IPS DF 6.9 (cell line): ENCODE data around the gene ZSCAN20.

Source experiments
- DNase-seq: peaks from one replicate; pipeline ENCODE4 v3.0.0-alpha.2; 2013; ENCODE audit warnings: low read depth, low spot score
- H3K27ac ChIP-seq: one replicate; pipeline ENCODE4 v1.5.1; 2013; ENCODE audit warnings: low read length, control low read depth
- H3K27me3 ChIP-seq: 2 replicates; pipeline ENCODE4 v1.6.1; 2013; ENCODE audit warnings: mild to moderate bottlenecking, low read length; ENCODE audit not compliant: control insufficient read depth, insufficient read depth
- H3K36me3 ChIP-seq: 2 replicates; pipeline ENCODE4 v1.6.1; 2013; ENCODE audit warnings: low read length; ENCODE audit not compliant: control insufficient read depth, insufficient read depth
- H3K4me1 ChIP-seq: 2 replicates; pipeline ENCODE4 v1.6.1; 2013; ENCODE audit warnings: low read length; ENCODE audit not compliant: control insufficient read depth, insufficient read depth
- H3K4me3 ChIP-seq: 2 replicates; pipeline ENCODE4 v1.5.1; 2013; ENCODE audit warnings: mild to moderate bottlenecking, low read length
- H3K9me3 ChIP-seq: 2 replicates; pipeline ENCODE4 v1.6.1; 2013; ENCODE audit warnings: low read length, inconsistent platforms; ENCODE audit not compliant: control insufficient read depth, insufficient read depth
- WGBS: extraction: QIAGEN DNeasy Blood & Tissue Kit; methylation state at CpG from one replicate; pipeline ENCODE4 v1.1.7; 2013; ENCODE audit warnings: mixed read lengths, missing lambda C conversion rate; ENCODE audit not compliant: insufficient read length, insufficient coverage; 5-methylcytosine and 5-hydroxymethylcytosine counted together

The ZSCAN20 gene

GRCh38 chr1:33472269-33472980 lies at the start of gene ZSCAN20:
TSS of gene ZSCAN20 (plus strand) at chr1:33472645. CDS start at chr1:33479289, 6,644 bp downstream.
- Histone ChIP-seq H3K27ac (no peak within 1 kb of the TSS), H3K36me3 (no peaks in the 10 kb centered on the region), H3K9me3 (no peaks in the 10 kb centered on the region), H3K27me3 (no peaks in the 10 kb centered on the region), H3K4me3 (peak within 1 kb of the TSS; percentile 82; the same call in 1 of the 2 replicates), H3K4me1 (peaks cover 3% of the 10 kb centered on the region; the same call in 1 of the 2 replicates)
- peak; percentile 88 for DNase-seq
- no CpG with 5 or more reads among the region's 38 CpGs for WGBS

DNA sequence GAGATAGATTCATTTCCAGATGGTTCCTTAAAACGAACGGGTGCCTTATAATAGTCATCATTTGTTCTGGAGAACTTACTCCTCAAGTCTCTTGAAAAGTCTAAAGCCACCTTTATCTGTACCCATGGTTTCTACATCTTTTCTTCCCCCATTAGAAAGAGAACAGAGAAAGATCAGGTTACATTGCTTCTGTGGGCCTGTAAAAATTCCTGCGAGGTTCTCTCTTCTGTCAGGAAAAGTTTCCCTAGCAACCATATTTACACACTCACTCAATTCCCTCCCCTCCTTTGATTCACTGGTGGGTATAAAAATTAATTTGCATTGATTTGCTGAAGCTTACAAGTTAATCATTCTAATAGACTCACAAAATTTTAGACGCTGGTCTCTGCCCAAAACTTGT lies 48.2 kb upstream of the ZSCAN20 start:
- H3K4me1 ChIP-seq = peaks cover 4% of the 10 kb centered on the region; the same call in 1 of the 2 replicates
- H3K9me3 ChIP-seq = no peaks in the 10 kb centered on the region
- no CpG with 5 or more reads among the region's 4 CpGs for WGBS
- H3K27ac ChIP-seq = no peak overlapping the region
- no peaks in the 10 kb centered on the region for H3K27me3 ChIP-seq
- DNase-seq = no peak
- H3K36me3 ChIP-seq = no peaks in the 10 kb centered on the region
- H3K4me3 ChIP-seq = no peak overlapping the region

- Histone ChIP-seq H3K27ac (no peak overlapping the region), H3K27me3 (no peaks in the 10 kb centered on the region; the same call in 1 of the 2 replicates), H3K36me3 (no peaks in the 10 kb centered on the region), H3K9me3 (no peaks in the 10 kb centered on the region), H3K4me3 (no peak overlapping the region), H3K4me1 (peaks cover 4% of the 10 kb centered on the region; the same call in 1 of the 2 replicates)
- no CpG with 5 or more reads among the region's 2 CpGs for WGBS
- no peak for DNase-seq
These were observed 47.8 kb upstream of the ZSCAN20 start for GRCh38 chr1:33424610-33425009.

DNA sequence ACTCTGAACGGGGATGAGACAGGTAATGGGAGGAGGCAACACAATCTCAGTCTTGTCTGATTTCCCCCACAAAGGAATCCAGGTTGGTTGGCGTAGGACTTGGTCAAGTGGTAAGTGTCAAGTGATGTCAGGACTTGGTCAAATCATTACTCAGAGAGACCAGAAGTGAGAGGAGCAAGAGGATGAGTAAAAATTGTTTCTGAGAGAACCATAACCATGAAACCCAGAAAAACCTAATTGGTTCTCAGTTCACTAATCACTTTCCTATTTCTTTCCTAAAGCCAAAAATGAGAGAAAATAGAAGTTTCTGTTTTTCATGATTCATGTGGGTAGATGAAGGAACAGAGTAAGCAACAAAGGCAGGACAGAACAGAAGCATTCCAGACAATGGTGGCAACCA lies 46.5 kb upstream of the ZSCAN20 start:
- Histone ChIP-seq H3K36me3 (no peaks in the 10 kb centered on the region), H3K4me1 (peaks cover 4% of the 10 kb centered on the region; the same call in 1 of the 2 replicates), H3K27ac (no peak overlapping the region), H3K4me3 (no peak overlapping the region), H3K27me3 (peaks cover 2% of the 10 kb centered on the region; the same call in 1 of the 2 replicates), H3K9me3 (no peaks in the 10 kb centered on the region)
- DNase-seq = no peak
- WGBS = no CpG with 5 or more reads among the region's 2 CpGs

GRCh38 chr1:33426916-33427315 lies 45.5 kb upstream of the ZSCAN20 start:
- WGBS = no CpG with 5 or more reads among the region's 3 CpGs
- DNase-seq = no peak
- H3K27me3 ChIP-seq = peaks cover 2% of the 10 kb centered on the region; the same call in 1 of the 2 replicates
- no peaks in the 10 kb centered on the region for H3K36me3 ChIP-seq
- H3K9me3 ChIP-seq = no peaks in the 10 kb centered on the region
- H3K27ac ChIP-seq = no peak overlapping the region
- no peak overlapping the region for H3K4me3 ChIP-seq
- H3K4me1 ChIP-seq = peaks cover 4% of the 10 kb centered on the region; the same call in 1 of the 2 replicates

- H3K4me1 ChIP-seq = peaks cover 4% of the 10 kb centered on the region; the same call in 1 of the 2 replicates
- no peak overlapping the region for H3K27ac ChIP-seq
- no peak overlapping the region for H3K4me3 ChIP-seq
- H3K9me3 ChIP-seq = no peaks in the 10 kb centered on the region
- peaks cover 2% of the 10 kb centered on the region; the same call in 1 of the 2 replicates for H3K27me3 ChIP-seq
- DNase-seq = no peak
- WGBS = no CpG with 5 or more reads among the region's 2 CpGs
- no peaks in the 10 kb centered on the region for H3K36me3 ChIP-seq
These were observed 43.8 kb upstream of the ZSCAN20 start for GRCh38 chr1:33428661-33429060.

GRCh38 chr1:33429332-33429731 lies 43.1 kb upstream of the ZSCAN20 start:
- Histone ChIP-seq H3K4me1 (peaks cover 4% of the 10 kb centered on the region; the same call in 1 of the 2 replicates), H3K36me3 (no peaks in the 10 kb centered on the region), H3K27ac (no peak overlapping the region), H3K4me3 (no peak overlapping the region), H3K9me3 (no peaks in the 10 kb centered on the region), H3K27me3 (peaks cover 2% of the 10 kb centered on the region; the same call in 1 of the 2 replicates)
- no peak for DNase-seq
- WGBS = no CpG with 5 or more reads among the region's 2 CpGs

DNA sequence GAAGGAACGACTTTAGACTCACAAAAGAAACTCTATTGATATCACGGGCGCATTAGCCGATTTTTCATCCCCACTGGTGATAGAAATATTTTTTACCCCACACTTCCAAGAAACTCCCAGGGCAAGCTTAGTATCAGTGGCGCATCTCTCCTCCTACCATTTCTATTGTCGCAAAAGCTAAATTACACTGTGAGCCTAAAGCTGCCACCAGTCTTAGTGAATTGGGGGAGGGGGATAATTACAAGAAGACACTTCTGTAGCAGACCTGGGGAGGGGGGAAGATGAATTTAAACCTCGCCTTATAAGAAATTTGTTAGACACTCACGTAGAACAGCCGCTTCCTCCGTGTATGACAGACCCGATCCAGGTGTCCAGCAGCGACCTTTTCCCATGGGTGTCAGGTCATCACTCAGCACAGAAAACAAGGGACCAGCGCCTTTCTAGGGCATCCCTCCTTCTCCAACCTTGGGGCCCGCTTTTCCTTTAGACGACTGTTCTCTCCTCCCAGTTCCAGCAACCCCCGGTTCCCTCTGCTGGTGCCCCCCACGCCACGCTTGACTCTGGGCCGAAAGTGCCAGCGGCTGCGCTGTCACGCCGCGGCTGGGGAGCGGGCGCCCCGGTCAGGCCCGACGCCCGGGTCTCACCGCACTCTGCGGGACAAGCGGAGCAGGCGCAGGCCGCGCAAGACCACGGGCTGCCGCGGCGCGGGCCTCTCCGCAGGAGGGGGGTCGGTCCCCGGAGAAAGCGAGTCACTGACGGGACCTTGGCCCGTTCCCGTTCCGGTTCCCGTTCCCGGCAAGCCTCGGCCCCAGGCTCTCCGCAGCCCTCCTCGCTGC lies 42.4 kb upstream of the ZSCAN20 start:
- Histone ChIP-seq H3K27ac (no peak overlapping the region), H3K4me1 (peaks cover 4% of the 10 kb centered on the region; the same call in 1 of the 2 replicates), H3K9me3 (no peaks in the 10 kb centered on the region), H3K4me3 (peak overlapping the region; percentile 69; the same call in 1 of the 2 replicates), H3K36me3 (no peaks in the 10 kb centered on the region), H3K27me3 (peaks cover 2% of the 10 kb centered on the region; the same call in 1 of the 2 replicates)
- WGBS = no CpG with 5 or more reads among the region's 54 CpGs
- DNase-seq = no peak

GRCh38 chr1:33430692-33431593 lies 41.5 kb upstream of the ZSCAN20 start, which contains the start of gene PHC2:
TSS of gene PHC2 (minus strand) at chr1:33431095. CDS start at chr1:33375539, 55,556 bp downstream.
- no peak within 1 kb of the TSS for H3K27ac ChIP-seq
- DNase-seq = peak; percentile 92
- no peaks in the 10 kb centered on the region for H3K36me3 ChIP-seq
- H3K4me3 ChIP-seq = peak within 1 kb of the TSS; percentile 69
- WGBS = no CpG with 5 or more reads among the region's 91 CpGs
- no peaks in the 10 kb centered on the region for H3K9me3 ChIP-seq
- peaks cover 2% of the 10 kb centered on the region; the same call in 1 of the 2 replicates for H3K27me3 ChIP-seq
- peaks cover 4% of the 10 kb centered on the region; the same call in 1 of the 2 replicates for H3K4me1 ChIP-seq
